Natural killer cell (primary cell): ENCODE measurements around the gene WDFY4. TPM values are rescaled to one million over a fixed set of nuclear protein-coding genes. Genes with fewer than 3 reads are reported as not detected.

ENCODE experiments used
- ATAC-seq, 3 donors: fragments of 150-1000 bp in 2 of 3; fragments of 200-7000 bp in 1 of 3; cut with Tn5 transposase; 1 replicate in 1 of 3; 2 replicates in 2 of 3; pipeline ENCODE4 v1.10.0; 2021; ENCODE audit warnings: mild to moderate bottlenecking in 2 of 3, moderate library complexity in 2 of 3
- DNase-seq, 2 donors: peaks; one replicate each; pipeline versions ENCODE4 v3.0.0 to v3.0.0-alpha.2; 2013 to 2021; ENCODE audit warnings: mixed read lengths in 1 of 2
- H3K27ac ChIP-seq: one replicate; pipeline ENCODE4 v1.5.1; 2013; ENCODE audit warnings: mild to moderate bottlenecking, low read length
- H3K27me3 ChIP-seq: one replicate; pipeline ENCODE4 v1.6.1; 2013; ENCODE audit warnings: low read length; ENCODE audit not compliant: control insufficient read depth, insufficient read depth
- H3K36me3 ChIP-seq: one replicate; pipeline ENCODE4 v1.6.1; 2013; ENCODE audit warnings: low read length; ENCODE audit not compliant: control insufficient read depth, insufficient read depth
- H3K4me1 ChIP-seq: one replicate; pipeline ENCODE4 v1.6.1; 2013; ENCODE audit warnings: low read length; ENCODE audit not compliant: control insufficient read depth, insufficient read depth
- H3K4me3 ChIP-seq: one replicate; pipeline ENCODE4 v1.5.1; 2013; ENCODE audit warnings: low read length
- H3K9me3 ChIP-seq: one replicate; pipeline ENCODE4 v1.6.1; 2013; ENCODE audit warnings: low read length; ENCODE audit not compliant: control insufficient read depth, insufficient read depth
- H3K27ac Mint-ChIP-seq, 2 donors: one replicate each; pipeline ENCODE4 v1.8.0; 2022; ENCODE audit warnings: mild to moderate bottlenecking in 2 of 2, mixed read lengths in 2 of 2, moderate library complexity in 1 of 2
- H3K27me3 Mint-ChIP-seq, 2 donors: one replicate each; pipeline ENCODE4 v1.8.0; 2022; ENCODE audit warnings: low read depth in 2 of 2, mixed read lengths in 2 of 2
- H3K36me3 Mint-ChIP-seq: one replicate; pipeline ENCODE4 v1.8.0; 2022; ENCODE audit warnings: mixed read lengths
- H3K4me1 Mint-ChIP-seq, 2 donors: one replicate each; pipeline ENCODE4 v1.8.0; 2022; ENCODE audit warnings: mixed read lengths in 2 of 2
- H3K4me3 Mint-ChIP-seq: one replicate; pipeline ENCODE4 v1.8.0; 2022; ENCODE audit warnings: mild to moderate bottlenecking, moderate library complexity, mixed read lengths
- H3K9me3 Mint-ChIP-seq, 2 donors: one replicate each; pipeline ENCODE4 v1.8.0; 2022; ENCODE audit warnings: mixed read lengths in 2 of 2
- WGBS: methylation state at CpG from one replicate; pipeline ENCODE4 v1.1.7; 2013; ENCODE audit warnings: missing lambda C conversion rate; ENCODE audit not compliant: insufficient coverage; 5-methylcytosine and 5-hydroxymethylcytosine counted together
- intact Hi-C: fragments of 100-400 bp; cut with micrococcal nuclease; formaldehyde crosslinking; loops from one replicate; pipeline ENCODE4 v1.14.2; 2022
- total RNA-seq, 4 donors: library from RNA; stranded (reverse); fragments of 120-200 nt in 1 of 4; gene quantifications; one replicate each; pipeline versions ENCODE4 v1.2.3 to v1.2.4, GENCODE V29; 2013 to 2022
- TF ChIP-seq, protein P1 (sequence below): fragments of 200-600 bp; IDR thresholded peaks from one replicate; pipeline ENCODE4 v1.8.0; 2022; ENCODE audit warnings: antibody characterized with exemption

WDFY4 gene
- total RNA-seq, 3 donors from 2014 or later (not counting 1 experiment from before 2014, with no cell fraction given) = 1.7 to 8.4 (median 3.5) TPM

DNA sequence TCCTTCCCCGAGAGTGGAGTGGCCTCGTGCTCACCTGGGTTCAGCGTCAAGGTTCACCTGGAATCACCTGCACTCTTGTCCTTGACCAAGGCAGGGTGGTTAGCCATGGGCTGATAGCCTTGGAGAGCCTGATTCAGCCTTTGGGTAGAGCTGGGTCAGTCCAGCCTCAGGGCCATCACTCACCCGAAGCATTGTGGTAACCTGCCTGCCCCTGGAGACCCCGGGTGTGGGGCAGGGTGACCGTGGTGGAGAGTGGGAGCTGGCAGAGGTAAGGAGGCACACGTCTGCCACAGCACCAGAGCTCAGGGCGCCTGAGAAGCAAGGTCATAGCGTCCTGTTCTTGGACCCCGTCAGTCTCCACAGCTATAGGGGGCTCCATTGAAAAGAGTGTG lies 27.8 kb upstream of the WDFY4 start:
- H3K4me3 ChIP-seq = no peak overlapping the region
- TF ChIP-seq, protein P1, sequence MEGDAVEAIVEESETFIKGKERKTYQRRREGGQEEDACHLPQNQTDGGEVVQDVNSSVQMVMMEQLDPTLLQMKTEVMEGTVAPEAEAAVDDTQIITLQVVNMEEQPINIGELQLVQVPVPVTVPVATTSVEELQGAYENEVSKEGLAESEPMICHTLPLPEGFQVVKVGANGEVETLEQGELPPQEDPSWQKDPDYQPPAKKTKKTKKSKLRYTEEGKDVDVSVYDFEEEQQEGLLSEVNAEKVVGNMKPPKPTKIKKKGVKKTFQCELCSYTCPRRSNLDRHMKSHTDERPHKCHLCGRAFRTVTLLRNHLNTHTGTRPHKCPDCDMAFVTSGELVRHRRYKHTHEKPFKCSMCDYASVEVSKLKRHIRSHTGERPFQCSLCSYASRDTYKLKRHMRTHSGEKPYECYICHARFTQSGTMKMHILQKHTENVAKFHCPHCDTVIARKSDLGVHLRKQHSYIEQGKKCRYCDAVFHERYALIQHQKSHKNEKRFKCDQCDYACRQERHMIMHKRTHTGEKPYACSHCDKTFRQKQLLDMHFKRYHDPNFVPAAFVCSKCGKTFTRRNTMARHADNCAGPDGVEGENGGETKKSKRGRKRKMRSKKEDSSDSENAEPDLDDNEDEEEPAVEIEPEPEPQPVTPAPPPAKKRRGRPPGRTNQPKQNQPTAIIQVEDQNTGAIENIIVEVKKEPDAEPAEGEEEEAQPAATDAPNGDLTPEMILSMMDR = no peak
- Mint-ChIP-seq H3K36me3 (no peaks in the 10 kb centered on the region), H3K9me3 (no peaks in the 10 kb centered on the region), H3K27me3 (peaks cover 13 to 29% of the 10 kb centered on the region in 2 donors), H3K4me1 (peaks cover 11% of the 10 kb centered on the region in 2 donors), H3K4me3 (peak overlapping the region; percentile 86), H3K27ac (no peak overlapping the region)
- no peak for ATAC-seq
- intact Hi-C loops = loop anchor here (1.0 to 10.0 kb wide), 2 partner anchors 294 to 508 kb away; no protein-coding TSS in a partner anchor
- H3K36me3 ChIP-seq = no peaks in the 10 kb centered on the region
- H3K27ac ChIP-seq = no peak overlapping the region
- 54% methylated on average over 10 of the region's 10 CpGs for WGBS
- H3K4me1 ChIP-seq = peaks cover 17% of the 10 kb centered on the region
- peaks cover 8% of the 10 kb centered on the region for H3K27me3 ChIP-seq
- no peaks in the 10 kb centered on the region for H3K9me3 ChIP-seq
- no peak for DNase-seq

- no peaks in the 10 kb centered on the region for H3K9me3 Mint-ChIP-seq
- no peak overlapping the region for H3K27ac Mint-ChIP-seq
- peaks cover 17% of the 10 kb centered on the region for H3K4me1 ChIP-seq
- peaks cover 8% of the 10 kb centered on the region for H3K27me3 ChIP-seq
- peak overlapping the region; percentile 6 for H3K4me3 Mint-ChIP-seq
- H3K36me3 Mint-ChIP-seq = no peaks in the 10 kb centered on the region
- no peak overlapping the region for H3K4me3 ChIP-seq
- H3K4me1 Mint-ChIP-seq = peaks cover 11% of the 10 kb centered on the region in 2 donors
- WGBS = 61% methylated on average over 4 of the region's 5 CpGs
- no peaks in the 10 kb centered on the region for H3K36me3 ChIP-seq
- intact Hi-C loops = loop anchor here (10.0 kb wide), 1 partner anchor 507 kb away; no protein-coding TSS in a partner anchor
- H3K27ac ChIP-seq = no peak overlapping the region
- no peak for ATAC-seq
- H3K27me3 Mint-ChIP-seq = peaks cover 13 to 24% of the 10 kb centered on the region in 2 donors
- TF ChIP-seq, protein P1 = no peak
- DNase-seq = no peak
- H3K9me3 ChIP-seq = no peaks in the 10 kb centered on the region
These were observed 27.3 kb upstream of the WDFY4 start for GRCh38 chr10:48657416-48657815.

- TF ChIP-seq, protein P1 = peak; percentile 73
- Mint-ChIP-seq H3K9me3 (no peaks in the 10 kb centered on the region), H3K4me1 (peaks cover 11% of the 10 kb centered on the region in 2 donors), H3K27ac (no peak overlapping the region), H3K4me3 (no peak overlapping the region), H3K27me3 (peaks cover 13 to 16% of the 10 kb centered on the region in 2 donors), H3K36me3 (no peaks in the 10 kb centered on the region)
- Histone ChIP-seq H3K27me3 (peaks cover 8% of the 10 kb centered on the region), H3K4me1 (peaks cover 17% of the 10 kb centered on the region), H3K27ac (no peak overlapping the region), H3K9me3 (no peaks in the 10 kb centered on the region), H3K4me3 (no peak overlapping the region), H3K36me3 (no peaks in the 10 kb centered on the region)
- intact Hi-C loops = loop anchor here (2.0 to 10.0 kb wide), 2 partner anchors 506 to 860 kb away; no protein-coding TSS in a partner anchor
- DNase-seq (peak; percentile 51 to 74), ATAC-seq (peak in 1 of 3 donors; percentile 20)
- WGBS = 47% methylated on average over 19 of the region's 19 CpGs
These were observed 26.3 kb upstream of the WDFY4 start for GRCh38 chr10:48658243-48658974.
